Motor neuron (in vitro differentiated cells): ENCODE measurements around the gene TNFRSF18. TPM values are rescaled to one million over a fixed set of nuclear protein-coding genes. Genes with fewer than 3 reads are reported as not detected.

Experiments used
- ATAC-seq, 8 experiments: fragments of 200-7000 bp; cut with Tn5 transposase; replicated peaks in 6 of 8; 2 replicates each; pipeline ENCODE4 v1.8.0; 2021; ENCODE audit warnings: mild to moderate bottlenecking in 8 of 8, moderate library complexity in 8 of 8
- H3K27ac ChIP-seq, 2 donors: fragments of 250-450 bp; sonication (Bioruptor Pico); 2 replicates each; pipeline ENCODE4 v1.9.0; 2021; ENCODE audit warnings: antibody characterized with exemption in 2 of 2, mild to moderate bottlenecking in 2 of 2, moderate library complexity in 1 of 2
- H3K4me1 ChIP-seq, 2 donors: fragments of 250-450 bp; sonication (Bioruptor Pico); replicated peaks in 1 of 2; 2 replicates each; pipeline ENCODE4 v1.6.1; 2021; ENCODE audit warnings: antibody characterized with exemption in 2 of 2, mild to moderate bottlenecking in 2 of 2, moderate library complexity in 1 of 2
- H3K4me3 ChIP-seq, 5 donors: fragments of 250-450 bp; sonication (Bioruptor Pico); 2 replicates each; pipeline ENCODE4 v1.9.0; 2021; ENCODE audit warnings: antibody characterized with exemption in 5 of 5, mild to moderate bottlenecking in 5 of 5, moderate library complexity in 4 of 5
- WGBS, 10 experiments: fragments of 450-650 bp; shearing (Covaris generic); methylation state at CpG; one replicate each; pipeline ENCODE4 v1.0.0; 2022; 5-methylcytosine and 5-hydroxymethylcytosine counted together
- in situ Hi-C, 9 experiments: fragments of 400-800 bp; cut with MboI; loops; one replicate each; pipeline ENCODE4 v1.15.0; 2021; ENCODE audit warnings: low sequenced_read_pairs in 9 of 9, low pct_unique_long_range_greater_than_20kb in 2 of 9; ENCODE audit not compliant: unreplicated experiment in 9 of 9
- total RNA-seq, 8 experiments: library from RNA; unstranded; fragments of 300-600 nt; gene quantifications; 2 replicates each; pipeline versions ENCODE4 v1.2.3 to v1.2.4, GENCODE V29; 2022

TNFRSF18 gene
- total RNA-seq, 8 experiments from 2014 or later: 0.24 to 0.49 TPM; not detected in 6

DNA sequence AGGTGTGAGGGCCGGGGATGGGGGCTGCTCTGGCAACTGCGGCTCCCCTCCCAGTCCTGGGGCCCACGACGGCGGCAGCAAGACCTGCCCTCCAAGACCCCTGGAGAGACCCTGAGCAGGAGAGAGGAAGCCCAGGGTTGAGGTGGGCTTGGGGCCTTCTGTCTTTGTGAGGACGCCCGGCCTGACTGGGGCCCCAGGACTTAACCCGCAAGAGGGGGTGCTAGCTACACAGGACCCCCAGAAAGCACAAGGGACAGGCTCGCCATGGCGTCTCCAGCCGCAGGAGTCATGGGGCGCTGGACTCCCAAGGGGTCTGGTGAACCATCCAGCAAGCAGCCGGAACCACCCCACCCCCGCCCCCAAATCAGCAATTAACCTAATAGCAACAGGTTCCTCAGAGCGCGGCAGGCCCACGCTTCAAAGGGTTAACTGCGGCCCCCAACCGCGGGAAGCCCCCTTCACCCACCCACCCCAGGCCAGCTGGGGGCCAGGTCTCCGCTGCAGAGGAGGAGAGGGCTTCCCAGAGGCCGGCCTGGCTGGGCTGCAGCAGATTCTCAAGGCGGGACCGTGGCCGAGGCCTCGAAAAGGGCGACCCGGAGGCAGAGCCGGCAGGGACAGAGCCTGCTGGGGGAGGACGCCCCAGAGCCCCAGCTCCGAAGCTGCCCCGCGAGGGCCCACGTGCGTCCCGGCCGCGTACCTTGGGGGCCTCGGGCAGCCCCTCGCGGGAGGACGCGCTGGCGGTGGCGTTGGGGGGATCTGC is 39.6 kb upstream of the TNFRSF18 start:
- Histone ChIP-seq H3K27ac (no peak overlapping the region), H3K4me3 (no peak overlapping the region), H3K4me1 (peaks cover 14 to 21% of the 10 kb centered on the region in 2 donors)
- 49 to 100% (median 60%) methylated on average over 1 to 7 of the region's 45 CpGs; no CpG with 5 or more reads in 5 of the 10 experiments for WGBS, 10 experiments
- in situ Hi-C loops: no loop called here
- peak in 3 of 8 experiments; percentile 1 to 9 (median 3) for ATAC-seq

GRCh38 chr1:1245178-1245816 is 38.9 kb upstream of the TNFRSF18 start:
- ATAC-seq: no peak
- no peak overlapping the region for H3K27ac ChIP-seq
- in situ Hi-C loops: no loop called here
- 85% methylated on average over 4 of the region's 23 CpGs; no CpG with 5 or more reads in 9 of the 10 experiments for WGBS, 10 experiments
- no peak overlapping the region for H3K4me3 ChIP-seq
- H3K4me1 ChIP-seq: peaks cover 17 to 25% of the 10 kb centered on the region in 2 donors

GRCh38 chr1:1244192-1244811 is 37.9 kb upstream of the TNFRSF18 start:
- peaks cover 27 to 32% of the 10 kb centered on the region in 2 donors for H3K4me1 ChIP-seq
- in situ Hi-C loops: no loop called here
- H3K4me3 ChIP-seq: no peak overlapping the region
- WGBS, 10 experiments: 68 to 80% methylated on average over 1 to 4 of the region's 30 CpGs; no CpG with 5 or more reads in 8 of the 10 experiments
- H3K27ac ChIP-seq: no peak overlapping the region
- ATAC-seq: peak in 2 of 8 experiments; percentile 1 to 10

GRCh38 chr1:1243807-1244191 is 37.4 kb upstream of the TNFRSF18 start:
- in situ Hi-C loops: no loop called here
- Histone ChIP-seq H3K4me3 (no peak overlapping the region), H3K27ac (no peak overlapping the region), H3K4me1 (peaks cover 32 to 35% of the 10 kb centered on the region in 2 donors)
- WGBS, 10 experiments: 29 to 40% methylated on average over 1 to 3 of the region's 23 CpGs; no CpG with 5 or more reads in 8 of the 10 experiments
- peak in 2 of 8 experiments; percentile 5 to 8 for ATAC-seq

DNA sequence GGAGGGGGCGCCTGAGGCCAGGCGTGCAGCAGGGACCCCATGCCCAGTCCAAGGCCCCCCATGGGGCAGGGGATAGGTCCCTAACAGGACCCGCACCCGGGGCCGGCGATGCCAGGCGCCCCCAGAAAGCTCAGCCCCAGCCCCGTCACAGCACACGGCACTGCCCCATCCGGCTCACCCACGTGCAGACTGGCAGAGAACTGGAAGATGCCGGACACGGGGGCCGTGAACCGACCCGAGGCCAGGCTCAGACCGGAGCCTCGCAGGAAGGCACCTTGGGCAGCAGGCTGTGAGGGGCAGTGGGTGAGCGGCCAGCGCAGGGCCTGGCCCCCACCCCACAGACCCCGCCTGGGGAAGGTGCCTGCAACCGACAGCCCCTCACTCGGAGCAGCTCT is 36.9 kb upstream of the TNFRSF18 start:
- peaks cover 36 to 40% of the 10 kb centered on the region in 2 donors for H3K4me1 ChIP-seq
- ATAC-seq: no peak
- H3K27ac ChIP-seq: no peak overlapping the region
- H3K4me3 ChIP-seq: no peak overlapping the region
- 87 to 100% (median 89%) methylated on average over 3 to 7 of the region's 23 CpGs; no CpG with 5 or more reads in 7 of the 10 experiments for WGBS, 10 experiments
- in situ Hi-C loops: no loop called here

- Histone ChIP-seq H3K27ac (no peak overlapping the region), H3K4me1 (peaks cover 42 to 46% of the 10 kb centered on the region in 2 donors), H3K4me3 (no peak overlapping the region)
- in situ Hi-C loops: no loop called here
- no peak for ATAC-seq
- WGBS, 10 experiments: 51 to 87% (median 83%) methylated on average over 1 to 9 of the region's 41 CpGs; no CpG with 5 or more reads in 5 of the 10 experiments
Measured at GRCh38 chr1:1242461-1243265, 36.3 kb upstream of the TNFRSF18 start.

DNA sequence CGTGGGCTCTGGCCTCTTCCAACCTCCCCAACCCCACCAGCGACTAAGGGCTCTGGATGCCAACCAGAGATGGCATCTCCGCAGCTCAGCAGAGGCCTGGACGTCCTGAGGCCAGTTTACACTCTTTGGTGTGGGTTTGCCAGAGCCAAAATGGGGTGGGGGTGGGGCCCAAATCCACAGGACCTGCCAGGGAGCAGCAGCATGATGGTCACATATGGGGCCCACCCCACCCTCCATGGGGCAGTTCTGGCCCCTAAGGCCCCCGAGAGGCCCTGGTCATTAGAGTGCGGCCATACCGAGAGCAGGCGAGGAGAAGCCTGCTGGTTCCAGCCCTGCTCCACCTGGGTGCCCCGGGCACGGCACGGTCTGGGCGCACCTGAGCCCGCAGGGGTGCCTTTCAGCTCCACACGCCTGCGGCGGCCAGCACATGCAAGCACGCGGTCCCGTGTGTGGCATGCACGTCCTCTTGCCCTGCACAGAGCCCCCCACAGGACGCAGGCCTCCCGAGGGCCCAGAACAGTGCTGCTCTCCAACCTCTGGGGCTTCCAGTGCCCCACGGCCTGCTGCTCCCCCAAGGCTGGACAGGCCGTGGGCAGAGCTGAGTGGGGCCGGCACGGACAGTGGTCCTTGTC is 35.3 kb upstream of the TNFRSF18 start:
- no peak overlapping the region for H3K4me3 ChIP-seq
- ATAC-seq: no peak
- in situ Hi-C loops: no loop called here
- peaks cover 51 to 52% of the 10 kb centered on the region in 2 donors for H3K4me1 ChIP-seq
- no peak overlapping the region for H3K27ac ChIP-seq
- WGBS, 10 experiments: 84 to 100% methylated on average over 2 to 16 of the region's 26 CpGs; no CpG with 5 or more reads in 8 of the 10 experiments

DNA sequence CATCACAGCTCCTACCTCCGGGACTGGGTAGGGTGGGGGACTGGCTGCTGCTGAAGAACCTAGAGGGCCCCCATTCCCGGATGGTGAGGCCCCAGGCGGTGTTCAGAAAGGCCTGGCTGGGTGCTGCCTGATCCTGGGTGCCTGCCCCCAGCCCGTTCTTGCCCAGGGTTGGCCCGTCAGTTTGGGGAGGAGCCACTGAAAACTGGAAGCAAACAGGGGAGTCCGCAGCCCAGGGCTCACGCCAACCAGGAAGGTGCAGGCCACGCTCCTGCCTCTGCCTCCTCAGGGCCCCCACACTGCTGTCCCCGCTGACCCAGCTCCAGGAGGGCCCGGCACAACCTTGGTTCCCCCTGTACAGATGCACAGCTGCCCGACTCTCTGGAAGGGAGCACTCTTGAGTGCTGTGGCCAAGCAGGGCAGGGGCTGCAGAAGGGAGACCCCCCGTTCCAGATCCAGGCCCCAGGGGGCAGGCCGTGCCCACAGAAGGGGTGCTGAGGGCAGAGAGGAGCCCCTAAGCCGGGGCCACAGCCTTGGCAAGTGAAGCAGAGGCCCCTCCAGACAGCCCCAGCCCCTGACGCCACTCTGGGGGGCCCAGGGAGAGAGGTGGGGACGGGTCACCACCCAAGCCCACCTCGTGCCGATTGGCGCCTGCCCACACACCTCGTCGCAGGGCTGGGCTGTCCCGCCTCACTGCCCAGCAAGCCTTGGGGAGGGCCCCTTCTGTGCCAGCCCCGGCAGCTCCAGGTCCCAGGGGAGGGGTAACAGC is 34.6 kb upstream of the TNFRSF18 start:
- peak in 2 of 8 experiments; percentile 1 to 17 for ATAC-seq
- in situ Hi-C loops: no loop called here
- peaks cover 48 to 49% of the 10 kb centered on the region in 2 donors for H3K4me1 ChIP-seq
- H3K4me3 ChIP-seq: no peak overlapping the region
- H3K27ac ChIP-seq: no peak overlapping the region
- WGBS, 10 experiments: 73 to 92% (median 75%) methylated on average over 4 to 13 of the region's 23 CpGs; no CpG with 5 or more reads in 7 of the 10 experiments

GRCh38 chr1:1240348-1240732 is 33.9 kb upstream of the TNFRSF18 start:
- in situ Hi-C loops: no loop called here
- Histone ChIP-seq H3K27ac (no peak overlapping the region), H3K4me1 (peaks cover 46 to 49% of the 10 kb centered on the region in 2 donors), H3K4me3 (no peak overlapping the region)
- 100% methylated on average over 1 of the region's 11 CpGs; no CpG with 5 or more reads in 9 of the 10 experiments for WGBS, 10 experiments
- no peak for ATAC-seq

DNA sequence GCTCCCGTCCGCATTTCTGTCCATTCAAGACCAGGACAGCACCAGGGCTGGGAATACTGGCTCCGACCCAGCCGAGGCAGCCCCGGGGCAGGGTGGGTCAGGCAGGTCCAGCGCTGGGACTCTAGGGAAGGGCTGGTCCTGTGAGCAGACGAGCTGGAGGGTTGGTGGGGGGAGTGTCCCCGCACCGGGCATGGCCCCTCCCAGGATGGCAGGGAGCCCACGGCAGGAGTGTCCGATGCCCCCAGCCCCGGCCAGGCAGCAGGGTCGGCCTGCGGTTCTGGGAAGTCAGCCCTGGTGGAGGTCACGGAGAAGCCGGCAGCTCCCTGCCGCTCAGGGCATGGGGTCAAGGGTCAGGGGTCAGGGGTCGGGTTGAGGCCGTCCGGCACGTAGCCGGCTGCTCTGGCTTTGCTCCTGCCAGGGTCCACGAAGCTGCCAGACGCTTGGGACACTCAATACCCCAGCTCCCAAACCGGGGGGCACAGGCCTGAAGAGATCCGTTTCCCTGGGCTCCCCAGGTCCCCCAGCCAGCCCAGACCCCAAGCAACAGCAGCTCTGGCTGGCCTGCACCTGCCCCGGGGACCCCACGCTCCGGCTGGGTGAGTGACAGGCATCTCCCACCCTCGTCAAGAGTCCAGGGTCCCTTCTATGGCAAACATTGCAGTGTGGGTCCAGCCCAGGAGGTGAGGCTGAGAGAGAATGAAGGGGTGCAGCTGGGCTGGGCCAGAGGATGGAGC is 33.4 kb upstream of the TNFRSF18 start:
- peak in 4 of 8 experiments; percentile 1 to 54 (median 32) for ATAC-seq
- peaks cover 46 to 49% of the 10 kb centered on the region in 2 donors for H3K4me1 ChIP-seq
- no peak overlapping the region for H3K4me3 ChIP-seq
- WGBS, 10 experiments: 0 to 67% (median 60%) methylated on average over 1 to 11 of the region's 30 CpGs; no CpG with 5 or more reads in 4 of the 10 experiments
- in situ Hi-C loops: no loop called here
- no peak overlapping the region for H3K27ac ChIP-seq

DNA sequence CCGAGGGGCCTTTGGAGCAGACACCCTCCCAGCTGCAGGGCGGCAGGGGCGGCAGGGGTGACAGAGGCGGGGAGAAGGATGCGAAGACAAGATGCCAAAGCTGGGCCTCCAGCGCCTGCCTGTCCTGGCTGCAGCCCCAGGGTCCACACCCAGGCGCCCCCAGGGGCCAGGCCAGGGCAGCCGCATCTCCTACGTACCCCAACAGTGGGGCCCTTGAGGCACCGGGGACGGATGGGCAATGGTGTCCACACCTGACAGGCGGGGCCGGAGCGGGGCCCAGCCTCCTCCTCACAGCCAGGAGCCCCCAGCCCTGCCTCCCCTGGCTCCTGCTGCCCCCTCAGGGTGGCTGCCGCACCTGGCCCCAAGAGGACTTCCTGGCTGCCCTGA is 32.8 kb upstream of the TNFRSF18 start:
- 100% methylated on average over 1 of the region's 15 CpGs; no CpG with 5 or more reads in 9 of the 10 experiments for WGBS, 10 experiments
- H3K27ac ChIP-seq: no peak overlapping the region
- in situ Hi-C loops: no loop called here
- H3K4me3 ChIP-seq: no peak overlapping the region
- peak in 4 of 8 experiments; percentile 1 to 42 (median 8) for ATAC-seq
- peaks cover 46 to 49% of the 10 kb centered on the region in 2 donors for H3K4me1 ChIP-seq
